ENCODE data around the gene NELL1. TPM values are rescaled to one million over a fixed set of nuclear protein-coding genes. Genes with fewer than 3 reads are reported as not detected.

Gene NELL1
- total RNA-seq, 1 donor from 2014 or later: 0.45 TPM

DNA sequence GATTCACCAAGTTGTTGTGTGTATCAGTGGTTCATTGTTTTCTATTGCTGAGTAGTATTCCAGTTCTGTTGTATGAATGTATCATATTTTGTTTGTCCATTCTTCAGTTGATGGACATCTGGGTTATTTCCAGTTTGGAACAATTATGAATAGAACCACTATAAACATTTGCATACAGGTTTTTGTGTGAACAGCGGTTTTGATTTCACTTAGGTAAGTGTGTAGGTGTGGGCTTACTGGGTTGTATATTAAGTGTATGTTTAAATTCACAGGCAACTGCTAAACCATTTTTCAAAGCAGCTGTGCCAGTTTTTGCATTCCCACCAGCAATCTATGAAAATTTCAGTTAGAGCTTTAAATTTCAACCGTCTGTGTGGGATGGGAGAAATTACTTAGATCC is 217.8 kb downstream of the NELL1 start:
- H3K79me2 ChIP-seq (ENCODE audit: insufficient read depth, low read length): no peaks in the 10 kb centered on the region
- no peaks in the 10 kb centered on the region for H3K4me1 ChIP-seq (ENCODE audit: insufficient read depth, low read length)
- H3K27me3 Mint-ChIP-seq (ENCODE audit: low read depth, unreplicated experiment): peaks cover 8% of the 10 kb centered on the region
- no peak overlapping the region for H3K27ac Mint-ChIP-seq (ENCODE audit: unreplicated experiment)
- DNase-seq (ENCODE audit: low read depth): no peak
- TF ChIP-seq, protein P1, sequence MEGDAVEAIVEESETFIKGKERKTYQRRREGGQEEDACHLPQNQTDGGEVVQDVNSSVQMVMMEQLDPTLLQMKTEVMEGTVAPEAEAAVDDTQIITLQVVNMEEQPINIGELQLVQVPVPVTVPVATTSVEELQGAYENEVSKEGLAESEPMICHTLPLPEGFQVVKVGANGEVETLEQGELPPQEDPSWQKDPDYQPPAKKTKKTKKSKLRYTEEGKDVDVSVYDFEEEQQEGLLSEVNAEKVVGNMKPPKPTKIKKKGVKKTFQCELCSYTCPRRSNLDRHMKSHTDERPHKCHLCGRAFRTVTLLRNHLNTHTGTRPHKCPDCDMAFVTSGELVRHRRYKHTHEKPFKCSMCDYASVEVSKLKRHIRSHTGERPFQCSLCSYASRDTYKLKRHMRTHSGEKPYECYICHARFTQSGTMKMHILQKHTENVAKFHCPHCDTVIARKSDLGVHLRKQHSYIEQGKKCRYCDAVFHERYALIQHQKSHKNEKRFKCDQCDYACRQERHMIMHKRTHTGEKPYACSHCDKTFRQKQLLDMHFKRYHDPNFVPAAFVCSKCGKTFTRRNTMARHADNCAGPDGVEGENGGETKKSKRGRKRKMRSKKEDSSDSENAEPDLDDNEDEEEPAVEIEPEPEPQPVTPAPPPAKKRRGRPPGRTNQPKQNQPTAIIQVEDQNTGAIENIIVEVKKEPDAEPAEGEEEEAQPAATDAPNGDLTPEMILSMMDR (IDR thresholded peaks at IDR 0.05; ENCODE audit: insufficient read depth, low read depth, low read length): no peak
- no peak for TF ChIP-seq EZH2 (IDR thresholded peaks at IDR 0.05; ENCODE audit: insufficient read depth, low read length)
- no peak overlapping the region for H3K4me3 ChIP-seq (ENCODE audit: insufficient read depth, low read depth, low read length)
- H2AFZ ChIP-seq (ENCODE audit: low read depth, low read length): no peak overlapping the region
- no peak overlapping the region for H3K27ac ChIP-seq (ENCODE audit: low read depth, low read length)
- no peaks in the 10 kb centered on the region for H3K9me3 Mint-ChIP-seq (ENCODE audit: unreplicated experiment)
- no peaks in the 10 kb centered on the region for H3K9me3 ChIP-seq (ENCODE audit: insufficient read depth, low read depth, low read length)
- no peaks in the 10 kb centered on the region for H4K20me1 ChIP-seq (ENCODE audit: insufficient read depth, low read length)
- no peaks in the 10 kb centered on the region for H3K27me3 ChIP-seq (ENCODE audit: insufficient read depth, low read length)
- no peaks in the 10 kb centered on the region for H3K36me3 Mint-ChIP-seq (ENCODE audit: low read depth, unreplicated experiment)
- no peak overlapping the region for H3K4me2 ChIP-seq (ENCODE audit: low read length)
- H3K36me3 ChIP-seq (ENCODE audit: insufficient read depth, low read length): no peaks in the 10 kb centered on the region
- no peak overlapping the region for H3K4me3 Mint-ChIP-seq (ENCODE audit: unreplicated experiment)
- H3K9ac ChIP-seq (ENCODE audit: low read length): no peak overlapping the region
- FAIRE-seq: no peak
- no peaks in the 10 kb centered on the region for H3K4me1 Mint-ChIP-seq (ENCODE audit: low read depth, unreplicated experiment)

DNA sequence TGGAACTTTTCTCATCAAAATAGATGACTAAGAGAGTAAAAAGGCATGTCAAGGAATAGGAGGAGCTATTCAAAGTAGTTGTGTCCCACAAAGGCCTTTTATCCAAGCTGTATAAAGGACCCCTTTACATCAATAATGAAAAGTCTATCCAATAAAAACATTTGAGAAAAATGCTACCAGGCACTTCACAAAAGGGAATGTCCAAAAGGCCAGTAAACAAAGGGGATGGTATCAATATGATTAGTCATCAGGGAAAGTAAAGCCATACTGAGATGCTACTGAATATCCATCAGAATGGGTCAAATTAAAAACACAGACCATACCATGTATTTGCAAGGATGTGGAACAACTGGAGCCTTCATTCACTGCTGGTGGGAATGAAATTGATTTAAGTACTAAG is 224.9 kb downstream of the NELL1 start:
- H3K79me2 ChIP-seq (ENCODE audit: insufficient read depth, low read length): no peaks in the 10 kb centered on the region
- H3K9me3 ChIP-seq (ENCODE audit: insufficient read depth, low read depth, low read length): no peaks in the 10 kb centered on the region
- no peaks in the 10 kb centered on the region for H3K27me3 ChIP-seq (ENCODE audit: insufficient read depth, low read length)
- Mint-ChIP-seq H3K27ac (ENCODE audit: unreplicated experiment) (no peak overlapping the region), H3K9me3 (ENCODE audit: unreplicated experiment) (no peaks in the 10 kb centered on the region), H3K4me3 (ENCODE audit: unreplicated experiment) (no peak overlapping the region), H3K4me1 (ENCODE audit: low read depth, unreplicated experiment) (no peaks in the 10 kb centered on the region), H3K27me3 (ENCODE audit: low read depth, unreplicated experiment) (no peaks in the 10 kb centered on the region), H3K36me3 (ENCODE audit: low read depth, unreplicated experiment) (no peaks in the 10 kb centered on the region)
- TF ChIP-seq, protein P1 (IDR thresholded peaks at IDR 0.05; ENCODE audit: insufficient read depth, low read depth, low read length): no peak
- no peak for FAIRE-seq
- H3K27ac ChIP-seq (ENCODE audit: low read depth, low read length): no peak overlapping the region
- no peak for DNase-seq (ENCODE audit: low read depth)
- H4K20me1 ChIP-seq (ENCODE audit: insufficient read depth, low read length): no peaks in the 10 kb centered on the region
- H2AFZ ChIP-seq (ENCODE audit: low read depth, low read length): no peak overlapping the region
- no peak overlapping the region for H3K9ac ChIP-seq (ENCODE audit: low read length)
- no peak overlapping the region for H3K4me2 ChIP-seq (ENCODE audit: low read length)
- no peaks in the 10 kb centered on the region for H3K36me3 ChIP-seq (ENCODE audit: insufficient read depth, low read length)
- H3K4me1 ChIP-seq (ENCODE audit: insufficient read depth, low read length): no peaks in the 10 kb centered on the region
- H3K4me3 ChIP-seq (ENCODE audit: insufficient read depth, low read depth, low read length): no peak overlapping the region

DNA sequence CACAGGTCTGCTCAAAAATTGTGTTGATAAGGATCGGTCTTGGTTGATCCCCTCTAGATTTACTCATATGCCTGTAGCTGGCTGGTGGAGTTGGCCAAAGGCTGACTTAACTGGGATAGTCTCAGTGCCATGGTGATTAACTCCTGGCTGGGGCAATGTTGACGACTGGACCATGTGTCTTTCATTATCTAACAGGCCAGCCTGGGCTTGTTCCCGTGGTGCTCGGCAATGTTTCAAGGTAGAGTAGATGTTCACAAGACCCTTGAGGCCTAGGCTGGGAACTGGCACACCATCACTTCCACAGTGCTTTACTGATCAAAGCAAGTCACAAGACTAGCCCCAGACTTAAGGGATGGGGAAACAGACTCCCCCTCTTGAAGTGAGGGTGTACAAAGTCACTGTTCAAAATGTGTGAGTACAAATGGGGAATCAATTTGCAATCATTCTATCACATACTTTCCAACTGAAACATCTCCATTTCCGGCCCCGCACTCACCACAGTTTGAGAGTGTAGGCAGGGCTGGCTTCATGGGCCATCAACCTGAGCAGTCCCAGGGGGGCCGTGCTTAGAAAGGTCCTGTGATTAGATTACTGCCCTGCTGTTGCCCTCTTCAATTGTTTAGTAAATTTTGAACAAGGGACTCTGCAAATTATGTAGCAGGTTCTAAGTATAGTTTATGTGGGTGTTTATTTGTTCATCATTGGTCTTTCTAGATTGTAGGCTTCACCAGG is 240.8 kb downstream of the NELL1 start:
- no peaks in the 10 kb centered on the region for H3K79me2 ChIP-seq (ENCODE audit: insufficient read depth, low read length)
- H3K36me3 Mint-ChIP-seq (ENCODE audit: low read depth, unreplicated experiment): no peaks in the 10 kb centered on the region
- no peak overlapping the region for H3K4me3 Mint-ChIP-seq (ENCODE audit: unreplicated experiment)
- H2AFZ ChIP-seq (ENCODE audit: low read depth, low read length): no peak overlapping the region
- FAIRE-seq (no peak), DNase-seq (ENCODE audit: low read depth) (no peak)
- no peak overlapping the region for H3K4me3 ChIP-seq (ENCODE audit: insufficient read depth, low read depth, low read length)
- no peaks in the 10 kb centered on the region for H3K27me3 Mint-ChIP-seq (ENCODE audit: low read depth, unreplicated experiment)
- no peaks in the 10 kb centered on the region for H4K20me1 ChIP-seq (ENCODE audit: insufficient read depth, low read length)
- H3K9me3 ChIP-seq (ENCODE audit: insufficient read depth, low read depth, low read length): no peaks in the 10 kb centered on the region
- TF ChIP-seq, protein P1 (IDR thresholded peaks at IDR 0.05; ENCODE audit: insufficient read depth, low read depth, low read length): no peak
- TF ChIP-seq EZH2 (IDR thresholded peaks at IDR 0.05; ENCODE audit: insufficient read depth, low read length): no peak
- no peak overlapping the region for H3K9ac ChIP-seq (ENCODE audit: low read length)
- peaks cover 1% of the 10 kb centered on the region for H3K9me3 Mint-ChIP-seq (ENCODE audit: unreplicated experiment)
- H3K27me3 ChIP-seq (ENCODE audit: insufficient read depth, low read length): no peaks in the 10 kb centered on the region
- H3K27ac ChIP-seq (ENCODE audit: low read depth, low read length): no peak overlapping the region
- no peaks in the 10 kb centered on the region for H3K36me3 ChIP-seq (ENCODE audit: insufficient read depth, low read length)
- no peak overlapping the region for H3K4me2 ChIP-seq (ENCODE audit: low read length)
- no peaks in the 10 kb centered on the region for H3K4me1 ChIP-seq (ENCODE audit: insufficient read depth, low read length)
- H3K4me1 Mint-ChIP-seq (ENCODE audit: low read depth, unreplicated experiment): no peaks in the 10 kb centered on the region
- no peak overlapping the region for H3K27ac Mint-ChIP-seq (ENCODE audit: unreplicated experiment)

Measured in astrocyte (in vitro differentiated cells and primary cell).